Stimulated activated CD8-positive, alpha-beta memory T cell treated with anti-CD3 and anti-CD28 coated beads, Interleukin-4, amount 100 ng/mL, for 48 hours (primary cell): ENCODE measurements around the gene IRGC.
A peak's percentile ranks its signal among the peaks of the same experiment; 100 is the strongest.

Source experiments
- DNase-seq: peaks from one replicate; pipeline ENCODE4 v3.0.0-alpha.2; 2020

Gene IRGC

GRCh38 chr19:43725468-43725867, 9.6 kb downstream of the IRGC start:
- no peak for DNase-seq

- DNase-seq = no peak
Measured at GRCh38 chr19:43726736-43727592, 11.1 kb downstream of the IRGC start.

DNA sequence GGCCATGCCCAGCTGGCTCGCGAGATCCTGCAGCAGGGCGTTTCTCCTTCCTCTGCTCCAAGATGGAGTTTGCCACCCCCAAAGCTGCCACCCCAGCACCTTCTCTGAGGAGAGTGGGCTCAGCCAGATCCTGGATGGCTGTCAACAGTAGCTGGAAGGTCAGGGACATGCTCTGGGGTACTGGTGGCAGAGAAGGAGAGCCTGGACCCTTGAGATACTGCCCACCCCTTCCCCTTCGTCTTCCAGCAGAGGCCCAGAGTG, 11.6 kb downstream of the IRGC start:
- no peak for DNase-seq

- DNase-seq = no peak
Measured at GRCh38 chr19:43729919-43730318, 14.0 kb downstream of the IRGC start.

GRCh38 chr19:43731346-43731745, 15.5 kb downstream of the IRGC start:
- DNase-seq = no peak

DNA sequence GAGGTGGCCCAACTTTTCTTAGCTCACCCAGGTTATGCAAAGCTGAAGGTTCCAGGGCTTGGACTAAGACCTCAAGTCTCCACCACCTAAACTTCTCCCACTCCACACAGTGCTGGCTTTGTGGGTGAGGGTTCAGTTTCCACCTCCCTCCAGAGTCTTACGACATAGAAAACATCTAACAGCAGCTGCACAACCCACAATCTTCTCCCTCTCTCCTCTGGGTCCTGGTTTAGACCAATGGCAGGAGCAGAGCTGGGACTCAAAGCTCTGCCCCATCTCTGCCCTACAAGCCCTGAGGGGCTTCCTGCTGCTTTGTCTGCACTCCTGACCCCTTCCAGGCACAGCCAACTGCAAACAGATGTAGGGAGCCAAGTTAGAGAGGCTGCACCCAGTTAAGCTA, 16.0 kb downstream of the IRGC start:
- no peak for DNase-seq

DNA sequence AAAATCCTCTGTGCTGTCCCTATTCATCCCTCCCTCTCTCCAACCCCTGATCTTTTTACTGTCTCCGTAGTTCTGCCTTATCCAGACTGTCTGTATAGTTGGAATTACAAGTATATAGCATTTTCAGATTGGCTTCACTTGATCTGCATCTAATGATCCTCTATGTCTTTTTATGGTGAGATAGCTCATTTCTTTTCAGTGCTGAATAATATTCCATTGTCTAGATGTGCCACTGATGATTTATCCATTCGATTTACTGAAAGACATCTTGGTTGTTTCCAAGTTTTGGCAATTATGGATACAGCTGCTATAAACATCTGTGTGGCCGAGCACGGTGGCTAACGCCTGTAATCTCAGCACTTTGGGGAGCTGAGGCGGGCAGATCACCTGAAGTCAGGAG, 19.1 kb downstream of the IRGC start:
- DNase-seq = no peak

DNA sequence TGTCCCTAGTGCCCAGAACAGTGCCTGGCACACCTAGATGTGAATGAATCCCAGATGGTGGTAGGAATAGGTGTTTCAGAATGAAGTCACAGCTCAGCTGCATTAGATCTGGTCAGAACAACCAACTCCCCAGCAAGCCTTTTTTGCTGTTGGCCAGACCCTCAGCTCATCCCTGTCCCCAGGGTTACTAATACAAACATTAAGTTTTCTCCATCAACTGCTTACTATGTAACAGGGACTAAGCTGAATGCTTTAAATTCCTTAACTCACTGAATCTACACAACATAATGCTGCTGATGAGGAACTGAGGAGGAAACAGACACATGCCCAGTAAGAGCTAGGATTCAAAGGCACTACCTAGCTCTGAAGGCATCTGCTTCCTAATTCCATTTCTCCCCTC, 20.1 kb downstream of the IRGC start:
- DNase-seq = no peak

GRCh38 chr19:43738780-43739211, 22.9 kb downstream of the IRGC start:
- no peak for DNase-seq

DNA sequence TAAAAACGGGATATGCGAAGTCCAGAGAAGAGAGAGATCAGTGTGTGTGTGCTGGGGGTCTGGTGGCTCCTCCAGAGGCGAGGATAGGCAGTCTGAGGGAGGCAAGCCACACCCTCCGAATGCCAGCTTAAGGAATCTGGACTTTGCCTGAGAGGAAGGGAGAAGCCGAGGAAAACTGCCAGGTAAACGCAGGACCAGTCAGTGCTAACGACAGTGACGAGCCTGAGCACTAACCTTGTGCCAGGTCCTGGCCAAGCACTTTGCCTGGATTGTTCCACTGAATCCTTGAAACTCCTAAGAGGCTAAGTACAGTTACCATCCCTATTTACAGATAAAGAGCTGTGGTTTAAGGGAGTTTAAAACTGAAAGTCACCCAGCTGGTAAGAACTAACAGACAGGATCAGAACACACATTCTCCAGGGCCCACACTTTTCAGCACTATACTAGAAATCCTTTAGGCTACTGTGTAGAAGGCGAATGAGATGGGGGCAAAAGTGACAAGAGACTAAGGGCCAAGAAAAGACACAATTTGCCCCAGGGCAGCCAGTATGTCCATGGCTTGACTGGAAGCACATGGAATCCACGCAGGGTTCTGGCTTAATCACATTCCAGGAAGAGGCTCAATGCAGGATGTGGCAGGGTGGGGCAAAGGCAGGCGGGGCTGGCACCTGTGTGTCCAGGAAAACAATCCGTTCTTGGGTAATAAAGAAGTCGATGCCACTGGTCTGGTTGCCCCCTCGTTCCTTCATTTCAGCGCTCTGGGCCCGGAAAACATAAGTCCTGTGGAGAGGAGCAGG, 23.8 kb downstream of the IRGC start:
- no peak for DNase-seq

GRCh38 chr19:43741075-43741825, 25.4 kb downstream of the IRGC start:
- DNase-seq = no peak

DNA sequence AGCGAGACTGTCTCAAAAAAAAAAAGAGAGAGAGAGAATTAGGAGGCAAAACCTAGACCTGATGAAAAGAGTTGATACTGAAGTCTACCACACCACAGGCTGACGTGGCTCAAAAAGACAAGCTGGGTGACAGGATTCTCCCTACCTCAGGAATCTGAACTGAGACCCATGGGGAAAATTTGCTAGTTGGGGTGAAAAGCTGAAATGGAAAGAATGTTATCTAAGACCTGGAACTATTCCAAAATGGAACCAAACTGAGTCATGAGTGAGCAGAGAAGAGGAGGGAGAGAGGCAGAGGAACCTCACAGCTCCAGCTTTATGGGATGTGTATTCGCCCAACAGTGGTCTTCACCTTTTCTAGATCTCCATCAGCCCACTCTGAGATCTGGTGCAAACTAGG, 27.2 kb downstream of the IRGC start:
- no peak for DNase-seq

GRCh38 chr19:43747557-43748204, 31.8 kb downstream of the IRGC start:
- no peak for DNase-seq

DNA sequence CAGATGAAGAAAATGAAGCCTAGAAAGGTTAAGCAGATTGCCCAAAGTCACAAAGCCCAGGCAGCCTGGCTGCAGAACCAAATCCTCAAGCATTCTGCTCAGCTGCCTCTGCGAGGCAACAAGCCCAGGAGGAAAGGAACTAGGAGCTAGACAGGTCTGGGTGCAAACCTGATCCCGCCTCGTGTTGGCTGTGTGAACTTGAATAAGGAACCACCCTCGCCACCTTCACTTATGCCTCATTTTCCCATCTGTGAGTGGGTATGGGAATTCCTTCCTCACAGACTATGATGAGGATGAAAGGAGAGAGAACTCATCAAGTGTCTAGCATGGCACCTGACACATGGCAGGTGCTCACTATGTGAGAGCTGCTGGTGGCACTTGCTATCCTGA, 32.3 kb downstream of the IRGC start:
- DNase-seq = no peak

GRCh38 chr19:43748685-43749084, 32.8 kb downstream of the IRGC start:
- DNase-seq = no peak

DNA sequence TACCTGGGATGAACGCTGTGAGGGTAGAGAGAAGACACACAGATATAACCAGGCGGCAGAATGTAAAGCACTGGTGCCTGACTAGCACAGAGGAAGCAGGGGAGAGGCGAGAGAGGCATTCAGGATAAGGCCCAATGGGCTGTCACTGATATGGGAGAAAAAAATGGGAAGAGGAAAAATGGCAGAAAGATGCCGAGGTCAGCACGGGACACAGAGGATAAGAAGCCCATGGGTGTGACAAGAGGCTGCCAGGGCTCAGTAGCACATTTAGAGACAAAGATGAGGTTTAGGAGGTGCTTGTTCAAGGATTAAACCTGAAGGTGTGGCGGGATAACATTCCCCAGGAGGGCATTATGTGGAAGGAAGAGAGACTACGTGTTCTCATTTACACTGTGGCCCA, 33.3 kb downstream of the IRGC start:
- no peak for DNase-seq

DNA sequence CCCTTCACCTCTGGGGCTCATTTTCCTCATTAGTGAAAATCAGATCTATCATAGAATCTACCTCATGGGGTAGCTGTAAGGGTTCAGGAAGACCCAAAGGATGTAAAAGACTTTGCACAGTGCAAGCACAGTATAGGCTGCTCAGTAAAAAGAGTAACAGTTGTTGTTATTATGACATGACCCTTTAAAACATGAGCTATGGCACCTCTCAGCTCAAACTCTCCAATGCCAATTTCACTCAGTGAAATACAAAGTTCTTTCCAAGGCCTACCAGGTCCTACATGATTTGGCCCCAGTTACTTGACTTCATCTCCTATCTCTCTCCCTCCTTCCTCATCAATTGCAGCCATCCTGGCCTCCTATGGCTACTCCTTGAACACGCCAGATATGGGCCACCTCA, 34.0 kb downstream of the IRGC start:
- no peak for DNase-seq

- no peak for DNase-seq
Measured at GRCh38 chr19:43751466-43752220, 35.8 kb downstream of the IRGC start.

DNA sequence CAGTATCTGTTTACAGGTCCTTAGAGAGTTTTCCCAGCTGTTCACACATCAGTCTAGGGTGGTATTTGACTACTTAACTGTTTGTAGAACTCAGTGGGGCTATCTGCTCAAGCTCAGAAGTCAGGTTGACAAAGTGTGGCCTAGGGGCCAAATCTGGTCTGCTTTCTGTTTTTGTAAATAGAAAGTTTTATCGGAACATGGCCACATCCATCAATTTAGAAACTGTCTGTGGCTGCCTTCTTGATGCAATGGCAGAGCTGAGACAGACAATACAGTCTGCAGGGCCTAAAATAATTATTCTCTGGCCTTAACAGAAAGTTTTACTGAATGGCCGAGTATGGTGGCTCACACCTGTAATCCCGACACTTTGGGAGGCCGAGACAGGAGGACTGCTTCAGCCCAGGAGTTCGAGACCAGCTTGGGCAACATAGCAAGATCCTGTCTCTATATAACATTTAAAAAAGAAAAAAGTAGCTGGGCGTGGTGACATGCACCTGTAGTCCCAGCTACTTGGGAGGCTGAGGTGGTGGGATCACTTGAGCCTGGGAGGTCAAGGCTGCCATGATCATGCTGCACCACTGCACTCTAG, 36.5 kb downstream of the IRGC start:
- DNase-seq = no peak

DNA sequence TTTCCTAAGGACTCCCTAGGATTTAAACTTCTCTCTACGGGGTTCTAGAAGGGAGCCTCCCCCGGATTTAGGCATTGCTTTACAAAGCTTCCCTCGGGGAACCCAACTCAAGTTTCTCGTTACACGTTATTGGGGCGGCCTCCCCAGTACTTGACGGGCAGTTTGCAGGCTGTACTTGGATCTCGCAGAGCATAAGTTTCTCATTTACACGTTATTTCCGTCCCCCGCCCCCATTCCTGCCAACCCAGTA, 38.3 kb downstream of the IRGC start:
- DNase-seq = no peak

- DNase-seq = peak; percentile 99
Measured at GRCh38 chr19:43754503-43755255, 38.8 kb downstream of the IRGC start, which contains the start of gene SMG9. SMG9 (minus strand) TSS chr19:43754962; CDS start chr19:43750741, 4,221 bp downstream.
